ENCODE results near the gene CHERP. TPM values are rescaled to one million over a fixed set of nuclear protein-coding genes. Genes with fewer than 3 reads are reported as not detected.
"Not testable (repeated sequence)": the region's sequence is repeated elsewhere in the genome, so short reads cannot be mapped to it uniquely, and the experiment has no call there.

CHERP gene
- total RNA-seq, 1 experiment from 2014 or later = 101 TPM

DNA sequence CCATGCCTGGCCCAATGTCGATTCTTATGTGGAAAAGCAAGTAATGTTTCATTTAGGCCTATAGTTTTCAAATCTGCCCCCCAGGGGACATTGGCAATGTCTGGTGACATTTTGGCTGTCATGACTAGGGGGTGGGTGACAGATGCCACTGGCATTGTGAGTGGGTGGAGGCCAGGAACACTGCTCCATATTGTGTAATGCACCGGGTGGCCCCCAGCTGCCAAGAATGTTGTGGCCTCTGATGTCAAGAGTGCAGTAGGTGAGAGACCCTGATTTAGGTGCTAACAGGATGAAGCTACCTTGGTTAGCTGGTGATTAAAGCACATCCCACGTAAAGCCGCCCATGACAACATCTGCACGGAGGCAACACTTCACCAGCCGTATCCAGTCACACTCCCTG, 35.3 kb downstream of the CHERP start:
- no peaks in the 10 kb centered on the region; a peak in 1 of 5 replicates for H3K9me3 Mint-ChIP-seq
- H3K36me3 Mint-ChIP-seq (ENCODE audit: insufficient read depth in 1 of 3, low read depth in 3 of 3) = peaks cover 9 to 39% (median 14%) of the 10 kb centered on the region in 3 experiments; a peak in 6 of 7 replicates
- H4K8ac ChIP-seq (replicated peaks; ENCODE audit: insufficient read length, low read depth, low read length) = no peak overlapping the region
- H3K4me1 Mint-ChIP-seq = no peaks in the 10 kb centered on the region
- no peak overlapping the region for H4K5ac ChIP-seq (ENCODE audit: insufficient read length, low read depth, low read length)
- no peak overlapping the region for H3K18ac ChIP-seq (ENCODE audit: insufficient read length, low read depth, low read length)
- H3K4me1 ChIP-seq (ENCODE audit: insufficient read depth, low read length) = no peaks in the 10 kb centered on the region
- H3K4me3 Mint-ChIP-seq = no peak overlapping the region
- H3K4ac ChIP-seq (ENCODE audit: low read depth, low read length) = no peak overlapping the region
- no peak overlapping the region for H3T11ph ChIP-seq (ENCODE audit: low read length)
- H4K91ac ChIP-seq (ENCODE audit: insufficient read length, low read depth, low read length) = no peak overlapping the region
- no peak overlapping the region for H2AK5ac ChIP-seq (ENCODE audit: insufficient read length, low read length)
- no peak overlapping the region for H3K56ac ChIP-seq (ENCODE audit: insufficient read length, low read depth, low read length)
- H3K23me2 ChIP-seq (ENCODE audit: insufficient read length, low read depth, low read length, poor library complexity, severe bottlenecking) = no peaks in the 10 kb centered on the region
- no peak overlapping the region for H2BK5ac ChIP-seq (ENCODE audit: insufficient read length, low read length)
- H3K4me2 ChIP-seq (ENCODE audit: insufficient read depth, insufficient read length, low read length) = no peak overlapping the region
- WGBS (ENCODE audit: extremely low coverage, insufficient read length, low lambda C conversion rate) = no CpG with 5 or more reads among the region's 6 CpGs
- TF ChIP-seq, protein P1, sequence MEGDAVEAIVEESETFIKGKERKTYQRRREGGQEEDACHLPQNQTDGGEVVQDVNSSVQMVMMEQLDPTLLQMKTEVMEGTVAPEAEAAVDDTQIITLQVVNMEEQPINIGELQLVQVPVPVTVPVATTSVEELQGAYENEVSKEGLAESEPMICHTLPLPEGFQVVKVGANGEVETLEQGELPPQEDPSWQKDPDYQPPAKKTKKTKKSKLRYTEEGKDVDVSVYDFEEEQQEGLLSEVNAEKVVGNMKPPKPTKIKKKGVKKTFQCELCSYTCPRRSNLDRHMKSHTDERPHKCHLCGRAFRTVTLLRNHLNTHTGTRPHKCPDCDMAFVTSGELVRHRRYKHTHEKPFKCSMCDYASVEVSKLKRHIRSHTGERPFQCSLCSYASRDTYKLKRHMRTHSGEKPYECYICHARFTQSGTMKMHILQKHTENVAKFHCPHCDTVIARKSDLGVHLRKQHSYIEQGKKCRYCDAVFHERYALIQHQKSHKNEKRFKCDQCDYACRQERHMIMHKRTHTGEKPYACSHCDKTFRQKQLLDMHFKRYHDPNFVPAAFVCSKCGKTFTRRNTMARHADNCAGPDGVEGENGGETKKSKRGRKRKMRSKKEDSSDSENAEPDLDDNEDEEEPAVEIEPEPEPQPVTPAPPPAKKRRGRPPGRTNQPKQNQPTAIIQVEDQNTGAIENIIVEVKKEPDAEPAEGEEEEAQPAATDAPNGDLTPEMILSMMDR (conservative IDR thresholded peaks at IDR 0.05) = no peak
- H3K23ac ChIP-seq (ENCODE audit: insufficient read length, low read depth, low read length) = no peak overlapping the region
- H3K9me3 ChIP-seq (ENCODE audit: control insufficient read depth, low read depth, low read length) = no peaks in the 10 kb centered on the region
- no peaks in the 10 kb centered on the region for H3K27me3 Mint-ChIP-seq (ENCODE audit: low read depth)
- no peak overlapping the region for H3K27ac ChIP-seq (ENCODE audit: insufficient read length, low read depth, low read length)
- no peaks in the 10 kb centered on the region for H3K79me2 ChIP-seq (ENCODE audit: insufficient read depth, low read length)
- no peaks in the 10 kb centered on the region for H3K79me1 ChIP-seq (ENCODE audit: insufficient read depth, low read depth, low read length, poor library complexity, severe bottlenecking)
- H3K9ac ChIP-seq (ENCODE audit: extremely low read depth, insufficient read length, low read length) = no peak overlapping the region
- no peak for DNase-seq
- H2BK120ac ChIP-seq (ENCODE audit: low read depth, low read length, poor library complexity, severe bottlenecking) = no peak overlapping the region
- no peak overlapping the region for H2BK12ac ChIP-seq (ENCODE audit: insufficient read length, low read depth, low read length)
- no peak overlapping the region for H2BK20ac ChIP-seq (ENCODE audit: low read depth, low read length, poor library complexity, severe bottlenecking)
- H4K20me1 ChIP-seq (ENCODE audit: control insufficient read depth, insufficient read depth, insufficient read length) = no peaks in the 10 kb centered on the region
- no peak overlapping the region for H3K27ac Mint-ChIP-seq
- H2BK15ac ChIP-seq (ENCODE audit: low read depth, low read length) = no peak overlapping the region
- H2AFZ ChIP-seq (ENCODE audit: low read length) = no peak overlapping the region
- H3K27me3 ChIP-seq (ENCODE audit: insufficient read depth, low read length) = no peaks in the 10 kb centered on the region
- H3K14ac ChIP-seq (ENCODE audit: insufficient read depth, low read length) = no peak overlapping the region

DNA sequence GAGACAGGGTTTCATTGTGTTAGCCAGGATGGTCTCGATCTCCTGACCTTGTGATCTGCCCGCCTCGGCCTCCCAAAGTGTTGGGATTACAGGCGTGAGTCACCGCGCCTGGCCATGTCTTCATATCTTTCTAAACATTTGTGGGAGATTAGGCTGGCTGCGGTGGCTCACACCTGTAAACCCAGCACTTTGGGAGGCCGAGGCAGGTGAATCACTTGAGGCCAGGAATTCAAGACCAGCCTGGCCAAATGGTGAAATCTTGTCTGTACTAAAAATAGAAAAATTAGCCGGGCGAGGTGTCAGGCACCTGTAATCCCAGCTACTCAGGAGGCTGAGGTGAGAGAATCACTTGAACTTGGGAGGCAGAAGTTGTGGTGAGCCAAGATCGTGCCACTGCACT, 36.1 kb downstream of the CHERP start:
- not testable (repeated sequence) for H4K8ac ChIP-seq (replicated peaks; ENCODE audit: insufficient read length, low read depth, low read length); H3K4me1 ChIP-seq (ENCODE audit: insufficient read depth, low read length); H3K18ac ChIP-seq (ENCODE audit: insufficient read length, low read depth, low read length); H3K4me2 ChIP-seq (ENCODE audit: insufficient read depth, insufficient read length, low read length); H4K20me1 ChIP-seq (ENCODE audit: control insufficient read depth, insufficient read depth, insufficient read length); H3K79me2 ChIP-seq (ENCODE audit: insufficient read depth, low read length); H3K23ac ChIP-seq (ENCODE audit: insufficient read length, low read depth, low read length); H3K9ac ChIP-seq (ENCODE audit: extremely low read depth, insufficient read length, low read length); DNase-seq; H3K27me3 ChIP-seq (ENCODE audit: insufficient read depth, low read length); H3K27me3 Mint-ChIP-seq (ENCODE audit: low read depth); H3K4me3 Mint-ChIP-seq; H3K14ac ChIP-seq (ENCODE audit: insufficient read depth, low read length); H3K9me3 Mint-ChIP-seq; H3K27ac Mint-ChIP-seq; H3K27ac ChIP-seq (ENCODE audit: insufficient read length, low read depth, low read length); H2BK20ac ChIP-seq (ENCODE audit: low read depth, low read length, poor library complexity, severe bottlenecking); H2BK15ac ChIP-seq (ENCODE audit: low read depth, low read length); H2BK12ac ChIP-seq (ENCODE audit: insufficient read length, low read depth, low read length); H3K4ac ChIP-seq (ENCODE audit: low read depth, low read length); H3K4me1 Mint-ChIP-seq; H2AK5ac ChIP-seq (ENCODE audit: insufficient read length, low read length); H3K56ac ChIP-seq (ENCODE audit: insufficient read length, low read depth, low read length); H2BK5ac ChIP-seq (ENCODE audit: insufficient read length, low read length); H4K91ac ChIP-seq (ENCODE audit: insufficient read length, low read depth, low read length); H4K5ac ChIP-seq (ENCODE audit: insufficient read length, low read depth, low read length); H3T11ph ChIP-seq (ENCODE audit: low read length); H2BK120ac ChIP-seq (ENCODE audit: low read depth, low read length, poor library complexity, severe bottlenecking); H3K79me1 ChIP-seq (ENCODE audit: insufficient read depth, low read depth, low read length, poor library complexity, severe bottlenecking); H3K23me2 ChIP-seq (ENCODE audit: insufficient read length, low read depth, low read length, poor library complexity, severe bottlenecking); H2AFZ ChIP-seq (ENCODE audit: low read length); H3K9me3 ChIP-seq (ENCODE audit: control insufficient read depth, low read depth, low read length)
- no CpG with 5 or more reads among the region's 11 CpGs for WGBS (ENCODE audit: extremely low coverage, insufficient read length, low lambda C conversion rate)
- peaks cover 11 to 37% (median 16%) of the 10 kb centered on the region in 3 experiments; a peak in 6 of 7 replicates for H3K36me3 Mint-ChIP-seq (ENCODE audit: insufficient read depth in 1 of 3, low read depth in 3 of 3)

Measured in H9 (cell line).